ENCODE results near the gene ZNF214.

ZNF214 gene

DNA sequence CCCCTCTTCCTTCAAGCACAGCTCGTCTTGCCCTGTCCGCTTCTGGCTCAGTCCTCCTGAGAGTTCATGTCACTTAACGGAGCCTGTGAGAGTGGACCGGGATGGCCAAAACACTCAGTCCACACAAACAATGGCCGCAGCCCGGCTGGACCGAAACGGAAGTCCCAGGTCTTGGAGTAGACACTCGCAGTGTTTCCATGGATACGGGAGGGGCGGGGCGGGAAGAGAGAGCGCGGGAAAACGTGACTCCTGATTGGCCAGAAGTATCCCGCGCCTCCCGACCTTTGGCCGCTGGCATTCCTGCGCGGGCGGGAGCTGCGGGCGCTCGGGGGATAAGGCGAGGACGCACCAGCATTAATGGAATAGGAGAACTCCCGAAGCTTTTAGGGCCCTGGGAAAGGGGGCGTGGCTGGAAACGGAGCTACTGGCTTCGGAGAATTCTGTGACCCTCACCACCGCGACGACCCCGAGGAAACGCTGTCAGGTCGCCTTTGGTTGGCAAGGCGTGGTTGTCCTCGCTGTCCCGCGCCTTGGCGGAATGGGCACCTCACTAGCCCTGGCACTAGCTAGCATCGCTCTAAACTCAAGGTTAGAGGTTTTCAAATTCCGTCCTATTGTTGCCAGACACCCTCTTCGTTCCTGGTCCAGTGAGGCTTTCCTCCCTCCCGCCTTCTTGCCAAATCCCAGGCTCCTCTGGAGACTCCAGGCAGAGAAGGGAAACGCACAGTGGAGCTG, at the start of gene ZNF214, which contains the start of gene NLRP14:
ZNF214 (minus strand) TSS at position 164 of the 735 bp plus-strand sequence. CDS start 17,511 bp downstream, outside the sequence.
NLRP14 (plus strand) TSS at position 297 of the 735 bp plus-strand sequence. CDS start 18,108 bp downstream, outside the sequence.
- peak; percentile 2 for DNase-seq

GRCh38 chr11:7062534-7062933, 42.4 kb upstream of the ZNF214 start:
- no peak for DNase-seq

GRCh38 chr11:7060868-7061267, 40.7 kb upstream of the ZNF214 start:
- DNase-seq: no peak

DNA sequence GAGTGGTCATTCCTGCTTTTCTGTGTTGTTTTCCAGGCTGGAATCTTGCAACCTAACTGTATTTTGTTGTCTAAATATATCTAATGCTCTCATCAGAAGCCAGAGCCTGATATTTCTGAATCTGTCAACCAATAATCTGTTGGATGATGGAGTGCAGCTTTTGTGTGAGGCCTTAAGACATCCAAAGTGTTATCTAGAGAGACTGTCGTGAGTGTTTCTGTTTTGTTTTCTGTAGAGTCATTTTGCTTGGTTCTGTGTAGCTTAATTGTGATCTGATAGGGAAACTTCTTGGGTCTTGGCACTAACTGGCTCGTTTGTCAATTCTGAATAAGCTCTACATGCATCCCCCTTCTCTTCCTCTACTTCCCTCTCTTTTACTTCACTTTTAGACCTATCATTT, 37.5 kb upstream of the ZNF214 start:
- DNase-seq: no peak

GRCh38 chr11:7056828-7057513, 36.8 kb upstream of the ZNF214 start:
- no peak for DNase-seq

DNA sequence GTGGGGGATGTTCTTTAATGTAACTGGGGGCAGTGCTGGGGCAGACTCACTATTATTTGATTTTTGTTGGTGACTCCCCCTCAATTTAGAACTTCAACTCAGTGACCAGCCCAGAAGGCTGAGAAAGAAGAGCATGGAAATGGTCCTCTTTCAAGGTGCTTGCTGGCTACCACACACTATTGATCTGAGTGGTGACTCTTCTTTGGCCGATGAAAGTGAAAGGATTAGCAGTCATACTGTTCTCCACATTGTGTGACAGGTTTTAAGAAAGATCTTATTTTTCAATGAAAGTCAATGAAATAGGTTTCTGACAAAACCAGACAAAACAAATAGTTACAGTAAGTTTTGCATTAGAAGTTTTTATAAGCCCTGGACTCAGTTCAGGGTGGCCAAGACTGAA, 30.0 kb upstream of the ZNF214 start:
- no peak for DNase-seq

DNA sequence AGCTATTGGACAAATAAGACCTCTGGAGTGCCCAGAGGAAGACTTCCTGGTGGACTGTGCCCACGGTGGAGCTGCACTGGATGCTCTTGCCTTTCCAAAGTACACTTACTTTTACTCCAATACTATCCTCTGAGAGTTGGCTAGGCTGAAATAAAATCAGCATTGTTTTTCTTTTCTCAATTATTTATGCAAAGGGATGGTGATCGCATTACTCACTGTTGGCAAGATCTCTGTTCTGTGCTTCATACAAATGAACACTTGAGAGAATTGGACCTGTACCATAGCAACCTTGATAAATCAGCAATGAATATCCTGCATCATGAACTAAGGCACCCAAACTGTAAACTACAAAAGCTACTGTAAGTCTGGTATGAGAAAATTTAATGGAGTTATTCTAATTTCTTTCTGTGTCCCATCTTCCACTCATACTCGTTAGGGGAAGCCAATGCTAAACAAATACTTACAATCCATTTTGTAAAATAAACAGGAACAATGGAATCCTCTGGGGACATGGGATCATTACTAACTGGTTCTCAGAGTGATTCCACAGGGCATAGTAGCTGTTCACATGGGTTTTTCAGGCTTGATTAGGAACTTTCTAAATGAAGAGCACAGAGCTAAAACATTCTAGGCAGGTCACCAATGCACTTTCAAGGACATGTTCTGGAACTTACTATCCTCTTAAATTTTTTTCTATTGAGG, 26.5 kb upstream of the ZNF214 start:
- DNase-seq: no peak

GRCh38 chr11:7034019-7034418, 13.9 kb upstream of the ZNF214 start:
- DNase-seq: no peak

- no peak for DNase-seq
Observed at GRCh38 chr11:7032692-7033091, 12.5 kb upstream of the ZNF214 start.

GRCh38 chr11:7031471-7031871, 11.3 kb upstream of the ZNF214 start:
- no peak for DNase-seq

GRCh38 chr11:7030836-7031235, 10.7 kb upstream of the ZNF214 start:
- no peak for DNase-seq

GRCh38 chr11:7028141-7028540, 8.0 kb upstream of the ZNF214 start:
- DNase-seq: no peak

- no peak for DNase-seq
Observed at GRCh38 chr11:7021318-7021717, 1.2 kb upstream of the ZNF214 start.

GRCh38 chr11:7019500-7020182, 505 bp downstream of the ZNF214 start:
- no peak for DNase-seq

DNA sequence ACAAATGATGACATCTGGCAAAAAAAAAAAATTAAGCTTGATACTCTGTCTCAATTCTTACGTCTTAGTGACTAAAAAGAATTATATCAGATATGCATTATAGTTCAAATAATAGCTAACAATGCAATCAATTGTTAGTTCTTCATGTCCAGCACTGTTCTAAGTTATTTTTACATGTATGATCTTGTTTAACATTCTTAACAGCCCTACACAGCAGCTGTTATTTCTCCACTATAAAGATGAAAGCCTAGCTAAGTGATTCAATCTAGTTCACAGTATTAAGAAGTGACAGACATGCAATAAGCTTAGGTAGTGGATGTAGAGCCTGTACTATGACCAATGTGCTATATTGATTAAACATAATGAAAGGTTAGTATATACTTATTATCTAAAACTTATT, 4.1 kb downstream of the ZNF214 start:
- no peak for DNase-seq

- no peak for DNase-seq
Observed at GRCh38 chr11:7014118-7014517, 6.0 kb downstream of the ZNF214 start.

DNA sequence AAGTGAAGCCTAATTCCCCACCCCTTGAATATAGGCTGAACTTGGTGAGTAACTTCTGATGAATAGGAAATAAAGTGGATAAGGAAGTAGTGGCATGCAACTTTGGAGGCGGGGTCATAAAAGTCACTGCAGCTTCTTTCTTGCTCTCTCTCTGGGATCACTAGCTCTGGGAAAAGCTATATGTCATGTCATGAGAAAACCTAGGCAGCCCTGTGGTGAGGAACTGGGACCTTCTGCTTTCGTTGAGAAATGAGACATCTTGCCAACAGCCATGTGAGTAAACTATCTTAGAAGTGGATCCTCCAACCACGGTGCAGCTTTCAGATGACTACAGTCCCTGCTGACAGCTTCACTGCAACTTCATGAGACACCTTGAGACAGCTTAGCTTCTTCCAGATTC, 15.7 kb downstream of the ZNF214 start:
- no peak for DNase-seq

- no peak for DNase-seq
Observed at GRCh38 chr11:6995703-6996102, 24.4 kb downstream of the ZNF214 start.

GRCh38 chr11:6992457-6993417, 27.4 kb downstream of the ZNF214 start:
- no peak for DNase-seq

GRCh38 chr11:6992026-6992425, 28.1 kb downstream of the ZNF214 start:
- no peak for DNase-seq

GRCh38 chr11:6991227-6991626, 28.9 kb downstream of the ZNF214 start:
- no peak for DNase-seq

- DNase-seq: no peak
Observed at GRCh38 chr11:6988506-6988905, 31.6 kb downstream of the ZNF214 start.

All from activated CD4-positive, alpha-beta T cell treated with anti-CD3 and anti-CD28 coated beads for 48 hours (primary cell).